Activated CD8-positive, alpha-beta T cell treated with anti-CD3 and anti-CD28 coated beads for 36 hours (primary cell): Measurements from ENCODE around the gene CLEC10A. TPM values are rescaled to one million over a fixed set of nuclear protein-coding genes. Genes with fewer than 3 reads are reported as not detected.

Experiments
- ATAC-seq: fragments of 200-7000 bp; cut with Tn5 transposase; one replicate; pipeline ENCODE4 v1.10.0; 2021; ENCODE audit warnings: mild to moderate bottlenecking, moderate library complexity
- CTCF ChIA-PET: fragments of 350-600 bp; sonication (Branson Sonifier 250); formaldehyde crosslinking; loops from one replicate; lab custom pipeline; 2021; ENCODE audit warnings: antibody characterized with exemption; lab: Charles Lee
- POLR2A ChIA-PET: fragments of 350-600 bp; sonication (Branson Sonifier 250); formaldehyde crosslinking; loops from one replicate; lab custom pipeline; 2021; ENCODE audit warnings: antibody characterized with exemption; lab: Charles Lee
- DNase-seq: peaks from one replicate; pipeline ENCODE4 v3.0.0-alpha.2; 2020
- H3K27ac Mint-ChIP-seq: one replicate; pipeline ENCODE4 v1.8.0; 2021; ENCODE audit warnings: mild to moderate bottlenecking, mixed read lengths
- H3K27me3 Mint-ChIP-seq: one replicate; pipeline ENCODE4 v1.8.0; 2021; ENCODE audit warnings: mixed read lengths
- H3K36me3 Mint-ChIP-seq: one replicate; pipeline ENCODE4 v1.8.0; 2021; ENCODE audit warnings: low read depth, mixed read lengths
- H3K4me1 Mint-ChIP-seq: one replicate; pipeline ENCODE4 v1.8.0; 2021; ENCODE audit warnings: low read depth, mixed read lengths
- H3K4me3 Mint-ChIP-seq: one replicate; pipeline ENCODE4 v1.8.0; 2021; ENCODE audit warnings: mild to moderate bottlenecking, moderate library complexity, mixed read lengths
- H3K9me3 Mint-ChIP-seq: one replicate; pipeline ENCODE4 v1.8.0; 2021; ENCODE audit warnings: mixed read lengths
- intact Hi-C: fragments of 100-400 bp; cut with micrococcal nuclease; formaldehyde crosslinking; loops from one replicate; pipeline ENCODE4 v1.10.0; 2022
- total RNA-seq, 2 experiments: library from RNA; stranded (reverse); gene quantifications; one replicate each; pipeline ENCODE4 v1.2.3, GENCODE V29; 2021
- TF ChIP-seq, protein P1 (sequence below): fragments of 200-600 bp; IDR thresholded peaks from one replicate; pipeline ENCODE4 v1.8.0; 2022; ENCODE audit warnings: antibody characterized with exemption, mild to moderate bottlenecking

CLEC10A gene
- total RNA-seq, 2 experiments from 2014 or later: not detected

DNA sequence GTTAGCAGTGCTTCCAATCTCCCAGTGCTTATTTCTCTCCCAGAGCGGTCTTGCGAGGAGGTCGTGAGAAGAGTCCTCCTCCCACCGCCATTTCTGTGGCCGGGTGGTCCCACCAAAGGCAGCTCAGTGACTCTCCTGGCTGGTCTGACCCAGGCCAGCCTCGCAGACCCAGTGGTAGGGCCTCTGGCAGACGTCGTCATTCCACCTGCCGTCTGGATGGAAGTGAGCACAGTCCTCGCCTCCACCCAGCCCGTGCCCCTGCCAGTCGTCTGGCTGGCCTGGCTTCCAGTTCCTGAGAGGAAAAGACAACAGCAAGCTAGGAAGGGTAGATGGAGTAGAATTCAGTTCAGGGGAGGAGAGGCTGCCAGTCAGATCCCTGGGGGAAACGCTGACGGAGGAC, 5.1 kb downstream of the CLEC10A start:
- Mint-ChIP-seq H3K4me3 (no peak overlapping the region), H3K9me3 (no peaks in the 10 kb centered on the region), H3K4me1 (no peaks in the 10 kb centered on the region), H3K27me3 (no peaks in the 10 kb centered on the region), H3K27ac (no peak overlapping the region), H3K36me3 (no peaks in the 10 kb centered on the region)
- CTCF ChIA-PET: interaction anchor here (1.1 to 2.1 kb wide), 3 partner anchors 23 to 62 kb away, joined by 5 to 7 read pairs (median 6); no protein-coding TSS in a partner anchor
- TF ChIP-seq, protein P1, sequence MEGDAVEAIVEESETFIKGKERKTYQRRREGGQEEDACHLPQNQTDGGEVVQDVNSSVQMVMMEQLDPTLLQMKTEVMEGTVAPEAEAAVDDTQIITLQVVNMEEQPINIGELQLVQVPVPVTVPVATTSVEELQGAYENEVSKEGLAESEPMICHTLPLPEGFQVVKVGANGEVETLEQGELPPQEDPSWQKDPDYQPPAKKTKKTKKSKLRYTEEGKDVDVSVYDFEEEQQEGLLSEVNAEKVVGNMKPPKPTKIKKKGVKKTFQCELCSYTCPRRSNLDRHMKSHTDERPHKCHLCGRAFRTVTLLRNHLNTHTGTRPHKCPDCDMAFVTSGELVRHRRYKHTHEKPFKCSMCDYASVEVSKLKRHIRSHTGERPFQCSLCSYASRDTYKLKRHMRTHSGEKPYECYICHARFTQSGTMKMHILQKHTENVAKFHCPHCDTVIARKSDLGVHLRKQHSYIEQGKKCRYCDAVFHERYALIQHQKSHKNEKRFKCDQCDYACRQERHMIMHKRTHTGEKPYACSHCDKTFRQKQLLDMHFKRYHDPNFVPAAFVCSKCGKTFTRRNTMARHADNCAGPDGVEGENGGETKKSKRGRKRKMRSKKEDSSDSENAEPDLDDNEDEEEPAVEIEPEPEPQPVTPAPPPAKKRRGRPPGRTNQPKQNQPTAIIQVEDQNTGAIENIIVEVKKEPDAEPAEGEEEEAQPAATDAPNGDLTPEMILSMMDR: no peak
- no peak for ATAC-seq
- POLR2A ChIA-PET: interaction anchor here (0.6 kb wide), 1 partner anchor 50 kb away, joined by 3 read pairs; no protein-coding TSS in a partner anchor
- intact Hi-C loops: no loop called here
- DNase-seq: no peak

DNA sequence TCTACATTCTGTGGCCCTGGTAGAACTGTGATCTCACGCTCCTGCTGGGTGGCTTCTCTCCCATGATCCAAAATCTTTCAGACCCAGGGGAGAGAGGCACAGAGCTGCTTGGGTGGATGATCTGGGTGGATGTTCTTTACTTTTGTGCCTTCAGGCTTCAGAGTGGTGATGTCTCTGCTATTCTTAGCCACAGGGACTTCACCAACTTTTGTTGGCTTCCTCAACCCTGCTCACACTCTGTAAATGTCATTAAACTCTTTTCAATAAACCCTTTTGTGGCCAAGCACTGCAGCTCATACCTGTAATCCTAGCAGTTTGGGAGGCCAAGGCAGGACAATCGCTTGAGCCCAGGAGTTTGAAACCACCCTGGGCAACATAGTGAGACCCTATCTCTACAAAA, 7.6 kb downstream of the CLEC10A start:
- H3K4me1 Mint-ChIP-seq: no peaks in the 10 kb centered on the region
- TF ChIP-seq, protein P1: no peak
- DNase-seq (no peak), ATAC-seq (no peak)
- intact Hi-C loops: no loop called here
- no peak overlapping the region for H3K27ac Mint-ChIP-seq
- CTCF ChIA-PET: interaction anchor here (1.2 to 1.8 kb wide), 2 partner anchors 20 to 64 kb away, joined by 4 to 8 read pairs; no protein-coding TSS in a partner anchor
- H3K27me3 Mint-ChIP-seq: no peaks in the 10 kb centered on the region
- POLR2A ChIA-PET: no interaction called here
- no peak overlapping the region for H3K4me3 Mint-ChIP-seq
- H3K9me3 Mint-ChIP-seq: peaks cover 12% of the 10 kb centered on the region
- H3K36me3 Mint-ChIP-seq: no peaks in the 10 kb centered on the region

DNA sequence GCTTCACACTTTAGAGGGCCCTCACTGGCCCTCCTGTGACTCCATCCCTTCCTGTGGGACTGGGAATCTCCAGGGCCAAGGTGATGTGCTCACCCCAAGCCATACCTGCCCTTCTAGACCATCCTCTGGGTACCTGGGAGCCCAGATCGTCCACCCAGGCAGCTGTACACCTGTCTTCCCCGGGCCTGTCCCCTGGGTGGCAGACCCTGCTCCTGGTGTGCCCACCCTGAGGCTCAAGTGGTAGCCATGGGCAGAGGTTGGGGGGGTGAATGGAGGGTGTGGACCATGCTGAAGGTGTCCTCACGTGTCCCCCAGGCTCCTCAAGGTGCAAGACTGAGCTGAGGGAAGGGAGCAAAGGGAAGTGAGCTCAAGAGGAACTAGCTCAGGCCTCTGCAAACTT, 9.3 kb downstream of the CLEC10A start:
- Mint-ChIP-seq H3K4me1 (no peaks in the 10 kb centered on the region), H3K27me3 (no peaks in the 10 kb centered on the region), H3K27ac (no peak overlapping the region), H3K4me3 (no peak overlapping the region), H3K36me3 (no peaks in the 10 kb centered on the region), H3K9me3 (peaks cover 14% of the 10 kb centered on the region)
- ATAC-seq (no peak), DNase-seq (no peak)
- POLR2A ChIA-PET: interaction anchor here (0.6 kb wide), 1 partner anchor 136 kb away, joined by 3 read pairs; no protein-coding TSS in a partner anchor
- intact Hi-C loops: no loop called here
- TF ChIP-seq, protein P1: no peak
- CTCF ChIA-PET: interaction anchor here (0.6 kb wide), 1 partner anchor 66 kb away, joined by 3 read pairs; no protein-coding TSS in a partner anchor

GRCh38 chr17:7068268-7068667, 11.8 kb downstream of the CLEC10A start:
- DNase-seq (no peak), ATAC-seq (no peak)
- Mint-ChIP-seq H3K4me3 (no peak overlapping the region), H3K27ac (no peak overlapping the region), H3K4me1 (no peaks in the 10 kb centered on the region), H3K36me3 (no peaks in the 10 kb centered on the region), H3K9me3 (peaks cover 14% of the 10 kb centered on the region), H3K27me3 (peaks cover 6% of the 10 kb centered on the region)
- POLR2A ChIA-PET: no interaction called here
- TF ChIP-seq, protein P1: no peak
- intact Hi-C loops: no loop called here
- CTCF ChIA-PET: no interaction called here

GRCh38 chr17:7067198-7067597, 12.9 kb downstream of the CLEC10A start:
- POLR2A ChIA-PET: no interaction called here
- Mint-ChIP-seq H3K4me1 (no peaks in the 10 kb centered on the region), H3K9me3 (peaks cover 14% of the 10 kb centered on the region), H3K27me3 (peaks cover 8% of the 10 kb centered on the region), H3K4me3 (no peak overlapping the region), H3K27ac (no peak overlapping the region), H3K36me3 (no peaks in the 10 kb centered on the region)
- intact Hi-C loops: no loop called here
- DNase-seq: no peak
- ATAC-seq: no peak
- TF ChIP-seq, protein P1: no peak
- CTCF ChIA-PET: interaction anchor here (0.6 kb wide), 1 partner anchor 15 kb away, joined by 3 read pairs; no protein-coding TSS in a partner anchor
